ENCODE data around the gene QPCTL.

QPCTL gene

GRCh38 chr19:45710356-45711130 lies 18.1 kb downstream of the QPCTL start:
- no peak for DNase-seq (ENCODE audit: low read depth in 2 of 2)
- no peak overlapping the region for H3K4me3 ChIP-seq (replicated peaks in 1 of 2; ENCODE audit: low read depth in 2 of 2, low read length in 2 of 2)
- TF ChIP-seq CTCF (IDR thresholded peaks at IDR 0.05; ENCODE audit: low read depth, low read length) = no peak

DNA sequence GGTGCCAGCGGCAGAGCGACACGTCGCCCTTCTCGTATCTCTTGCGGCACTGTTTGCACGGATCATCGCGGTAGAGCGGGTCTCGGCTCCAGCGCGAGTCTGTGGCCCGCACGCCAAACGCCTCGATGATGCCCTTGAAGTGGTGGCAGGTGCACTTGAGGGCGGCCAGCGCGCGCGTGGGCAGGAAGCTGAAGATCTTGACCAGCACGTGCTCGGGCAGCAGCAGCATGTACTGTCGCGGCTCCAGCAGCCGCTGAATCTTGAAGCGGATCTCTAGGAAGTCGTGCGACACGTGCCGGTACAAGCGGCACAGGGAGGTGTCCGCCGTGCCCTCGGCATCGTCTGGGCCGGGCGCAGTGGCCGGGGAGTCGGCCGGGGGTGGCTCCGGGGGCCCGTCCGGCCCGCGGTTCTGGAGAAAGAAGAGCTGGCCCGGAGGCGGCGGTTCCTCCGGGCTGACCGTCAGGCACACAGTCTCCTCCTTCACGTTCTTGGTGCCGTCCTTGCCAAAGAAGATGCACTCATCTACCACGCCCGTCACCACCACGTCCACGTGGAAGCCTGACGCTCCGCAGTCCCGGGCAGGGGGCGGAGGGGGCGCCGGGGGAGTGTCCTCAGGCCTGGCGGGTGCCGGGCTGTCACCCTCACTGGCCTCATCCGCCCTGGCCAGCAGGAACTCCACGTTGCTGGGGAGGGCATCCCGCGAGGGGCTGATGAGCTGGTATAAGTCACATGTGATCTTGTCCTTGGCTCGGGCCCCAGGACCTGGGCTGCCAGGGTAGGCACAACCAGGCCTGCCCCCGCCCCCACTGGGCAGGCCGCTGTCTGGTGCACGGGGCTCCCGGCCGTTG lies 19.6 kb downstream of the QPCTL start:
- no peak for DNase-seq (ENCODE audit: low read depth in 2 of 2)
- no peak overlapping the region for H3K4me3 ChIP-seq (replicated peaks in 1 of 2; ENCODE audit: low read depth in 2 of 2, low read length in 2 of 2)
- no peak for TF ChIP-seq CTCF (IDR thresholded peaks at IDR 0.05; ENCODE audit: low read depth, low read length)

DNA sequence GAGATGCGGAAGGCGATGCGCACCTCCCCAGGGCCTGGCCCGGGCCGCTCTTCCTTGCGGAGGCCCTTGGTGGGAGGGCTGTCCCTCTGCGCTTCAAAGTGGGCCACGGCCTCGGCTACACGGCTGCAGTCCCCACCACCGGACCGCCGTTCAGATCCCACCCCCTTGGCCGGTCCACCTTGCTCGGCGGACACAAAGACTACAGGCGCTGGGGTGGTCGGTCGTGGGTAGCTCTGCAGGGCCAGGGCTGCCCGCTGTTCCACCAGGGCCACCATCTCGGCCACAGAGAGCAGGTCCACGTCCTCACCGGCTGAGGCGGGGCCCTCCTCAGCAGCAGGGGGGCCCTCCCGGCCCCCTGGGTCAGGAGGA lies 20.2 kb downstream of the QPCTL start:
- no peak for TF ChIP-seq CTCF (IDR thresholded peaks at IDR 0.05; ENCODE audit: low read depth, low read length)
- H3K4me3 ChIP-seq (replicated peaks in 1 of 2; ENCODE audit: low read depth in 2 of 2, low read length in 2 of 2) = no peak overlapping the region
- no peak for DNase-seq (ENCODE audit: low read depth in 2 of 2)

DNA sequence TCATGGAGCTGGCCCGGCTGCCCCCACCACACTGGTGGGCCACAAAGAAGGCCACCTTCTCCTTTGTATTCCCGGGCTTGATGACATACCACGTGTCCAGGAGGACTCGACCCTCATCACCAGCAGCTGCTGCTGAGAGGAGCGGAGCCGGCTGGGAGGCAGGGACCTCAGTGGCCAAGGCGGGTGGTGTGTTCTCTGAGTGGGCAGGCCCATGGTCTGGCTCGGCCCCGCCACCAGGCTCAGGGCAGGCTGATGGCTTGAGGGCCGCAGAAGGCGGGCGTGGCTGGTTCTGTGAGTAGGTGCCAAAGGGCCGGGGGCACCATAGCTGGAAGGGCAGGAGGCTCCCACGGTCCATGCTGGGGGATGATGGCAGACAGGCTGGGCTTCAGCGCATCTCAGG lies 20.7 kb downstream of the QPCTL start:
- DNase-seq (ENCODE audit: low read depth in 2 of 2) = no peak
- no peak overlapping the region for H3K4me3 ChIP-seq (replicated peaks in 1 of 2; ENCODE audit: low read depth in 2 of 2, low read length in 2 of 2)
- no peak for TF ChIP-seq CTCF (IDR thresholded peaks at IDR 0.05; ENCODE audit: low read depth, low read length)

DNA sequence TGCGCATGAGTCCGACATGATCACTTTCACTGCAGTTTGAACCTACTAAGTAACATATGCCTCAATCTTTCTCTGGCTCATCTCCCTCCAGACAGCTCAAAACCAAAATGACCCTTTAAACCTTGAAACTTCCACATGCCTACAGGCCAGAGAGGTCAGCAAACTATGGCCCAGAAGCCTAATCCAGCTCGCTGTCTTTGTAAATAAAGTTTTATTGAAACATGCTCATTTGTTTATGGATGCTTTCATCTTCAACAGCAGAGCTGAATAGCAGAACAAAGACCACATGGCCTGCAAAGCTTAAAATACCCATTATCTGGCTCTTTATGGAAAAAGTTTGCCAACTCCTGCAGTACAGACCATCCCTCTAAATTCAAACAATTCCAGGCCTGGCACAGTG lies 22.7 kb downstream of the QPCTL start:
- DNase-seq (ENCODE audit: low read depth in 2 of 2) = peak in 1 of 2 donors; percentile 13
- no peak for TF ChIP-seq CTCF (IDR thresholded peaks at IDR 0.05; ENCODE audit: low read depth, low read length)
- H3K4me3 ChIP-seq (replicated peaks in 1 of 2; ENCODE audit: low read depth in 2 of 2, low read length in 2 of 2) = no peak overlapping the region

- DNase-seq (ENCODE audit: low read depth in 2 of 2) = peak; percentile 38 to 41
Measured at GRCh38 chr19:45716359-45717130, 24.1 kb downstream of the QPCTL start.

More at GRCh38 chr19:45716359-45717130, 24.1 kb downstream of the QPCTL start:
- TF ChIP-seq CTCF (IDR thresholded peaks at IDR 0.05; ENCODE audit: low read depth, low read length) = no peak
- H3K4me3 ChIP-seq (replicated peaks in 1 of 2; ENCODE audit: low read depth in 2 of 2, low read length in 2 of 2) = peak overlapping the region; percentile 72 to 73
